C4-2B (cell line): ENCODE results near the gene TEX14.

Experiments used
- H3K27ac ChIP-seq: fragments of 450-650 bp; 2 replicates; pipeline ENCODE4 v1.5.1; 2017
- CTCF ChIP-seq: fragments of 450-650 bp; conservative IDR thresholded peaks from 2 replicates; pipeline ENCODE4 v1.5.1; 2017; ENCODE audit warnings: mild to moderate bottlenecking
- ZFX ChIP-seq: fragments of 450-650 bp; IDR thresholded peaks from 2 replicates; pipeline ENCODE4 v1.6.1; 2017

Gene TEX14

GRCh38 chr17:58611331-58611730 lies 80.5 kb downstream of the TEX14 start:
- no peak overlapping the region for H3K27ac ChIP-seq
- no peak for TF ChIP-seq CTCF
- no peak for TF ChIP-seq ZFX

GRCh38 chr17:58606934-58607333 lies 84.9 kb downstream of the TEX14 start:
- TF ChIP-seq ZFX (no peak), CTCF (no peak)
- no peak overlapping the region for H3K27ac ChIP-seq

DNA sequence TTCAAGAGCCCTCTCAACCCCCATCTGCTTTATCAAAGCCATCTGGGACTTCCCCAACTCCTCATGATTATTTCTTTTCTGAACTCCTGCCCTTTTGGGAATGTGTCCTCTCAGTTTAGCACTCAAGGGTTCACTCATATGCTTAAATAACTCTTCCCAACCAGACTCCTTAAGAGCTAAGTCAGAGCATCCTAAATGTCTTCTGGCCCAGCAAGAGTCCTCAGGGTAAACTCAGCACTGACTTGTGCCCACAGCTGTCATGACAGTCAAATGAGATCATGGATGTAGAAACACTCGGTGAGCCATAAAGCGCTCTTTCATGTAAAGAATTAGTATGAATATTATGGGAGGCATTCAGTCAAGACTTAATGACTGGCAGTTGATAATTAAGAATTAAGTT lies 85.9 kb downstream of the TEX14 start:
- no peak overlapping the region for H3K27ac ChIP-seq
- TF ChIP-seq CTCF (no peak), ZFX (no peak)

GRCh38 chr17:58605470-58605869 lies 86.4 kb downstream of the TEX14 start:
- no peak overlapping the region for H3K27ac ChIP-seq
- TF ChIP-seq CTCF (no peak), ZFX (no peak)

- no peak overlapping the region for H3K27ac ChIP-seq
- TF ChIP-seq CTCF (no peak), ZFX (no peak)
Observed at GRCh38 chr17:58601976-58602375, 89.9 kb downstream of the TEX14 start.

- H3K27ac ChIP-seq: no peak overlapping the region
- no peak for TF ChIP-seq ZFX
- TF ChIP-seq CTCF: no peak
Observed at GRCh38 chr17:58597371-58597770, 94.5 kb downstream of the TEX14 start.

DNA sequence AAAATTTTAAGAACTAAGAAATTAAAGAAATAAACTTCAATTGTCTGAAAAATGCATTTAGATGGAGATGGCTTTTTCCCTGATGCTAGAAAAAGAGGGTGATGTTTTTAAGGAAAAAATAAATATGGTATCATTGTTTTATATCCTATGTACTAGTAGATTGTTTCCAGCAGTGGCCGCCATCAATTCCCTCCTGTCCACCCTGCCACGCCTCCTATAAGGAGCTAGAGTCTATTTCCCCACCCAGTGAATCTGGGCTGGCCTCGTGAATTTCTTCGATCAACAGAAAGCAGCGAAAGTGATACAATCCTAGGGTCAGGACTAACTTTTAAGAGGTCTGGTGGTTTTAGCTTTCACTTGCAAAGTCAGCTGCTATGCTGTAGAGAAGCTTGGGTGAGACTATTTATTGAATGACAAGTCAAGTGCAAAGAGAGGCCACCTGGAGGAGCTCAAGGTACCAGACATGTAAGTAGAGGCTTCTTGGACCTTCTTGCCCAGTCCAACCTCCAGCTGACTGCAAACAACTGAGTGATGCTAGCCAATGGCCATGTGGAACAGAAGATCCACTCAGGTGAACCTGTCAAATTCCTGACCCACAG lies 96.6 kb downstream of the TEX14 start:
- H3K27ac ChIP-seq: no peak overlapping the region
- no peak for TF ChIP-seq CTCF
